GM21528 (cell line): ENCODE measurements around the gene CBLN3.

ENCODE experiments used
- ATAC-seq: cut with Tn5 transposase; IDR thresholded peaks from one replicate; pipeline ENCODE4 v1.9.1; 2021; ENCODE audit warnings: mild to moderate bottlenecking, moderate library complexity; ENCODE audit not compliant: unreplicated experiment, low FRiP score

The CBLN3 gene

GRCh38 chr14:24407608-24408325 is 21.7 kb downstream of the CBLN3 start:
- ATAC-seq, result no peak

DNA sequence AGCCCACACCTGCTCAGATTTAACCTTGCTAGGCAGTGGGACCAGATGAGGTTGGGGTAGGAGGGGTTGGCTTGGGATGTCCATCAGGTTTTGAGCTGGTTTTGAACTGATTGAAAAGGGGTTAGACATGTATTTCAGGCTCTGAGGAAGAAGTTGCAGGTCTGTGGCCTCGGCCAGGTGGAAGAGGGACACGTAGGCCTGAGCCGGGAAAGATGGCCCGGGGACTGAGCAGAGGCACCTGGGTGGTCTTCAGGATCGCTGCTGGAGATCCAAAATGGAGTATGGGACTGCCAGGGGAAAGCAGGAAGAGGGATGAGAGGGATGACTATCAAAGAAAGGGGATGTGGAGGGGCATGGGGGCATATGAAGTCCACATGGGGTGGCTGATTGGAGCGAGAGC is 23.1 kb downstream of the CBLN3 start:
- no peak for ATAC-seq

- no peak for ATAC-seq
Observed at GRCh38 chr14:24404814-24405213, 24.7 kb downstream of the CBLN3 start.

DNA sequence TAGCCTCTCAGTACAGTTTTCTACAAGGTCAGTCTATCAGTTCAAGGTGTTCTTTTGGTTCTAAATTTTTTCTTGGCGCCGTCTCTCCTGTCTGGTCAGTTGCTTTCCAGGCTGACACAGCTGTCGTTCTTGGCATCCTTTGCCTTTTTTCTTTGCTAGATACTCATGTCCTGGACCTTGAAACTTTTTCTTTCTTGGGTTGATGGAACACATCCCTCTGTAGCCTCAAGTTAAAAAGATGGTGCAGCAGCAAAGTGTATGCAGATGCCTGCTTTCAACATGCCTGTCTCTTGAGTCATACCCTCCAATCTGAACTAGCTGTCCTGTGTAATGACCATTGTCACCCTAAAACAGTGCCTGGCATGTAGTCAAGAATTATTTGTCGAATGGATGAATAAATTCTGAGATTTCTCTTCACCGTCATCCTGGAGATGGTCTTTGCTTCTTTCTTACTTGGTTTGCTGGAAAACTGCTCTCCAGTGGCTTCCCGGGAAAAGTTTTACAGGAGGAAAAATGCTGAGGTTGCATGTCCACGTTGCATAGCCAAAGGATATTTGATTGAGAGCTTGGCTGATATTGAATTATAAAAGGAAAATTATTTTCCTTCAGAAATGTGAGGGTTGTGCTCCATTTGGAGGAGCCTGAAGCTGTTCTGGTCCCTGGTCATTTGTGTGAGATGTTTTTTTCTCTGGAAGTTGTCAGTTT is 26.0 kb downstream of the CBLN3 start:
- ATAC-seq, result no peak

DNA sequence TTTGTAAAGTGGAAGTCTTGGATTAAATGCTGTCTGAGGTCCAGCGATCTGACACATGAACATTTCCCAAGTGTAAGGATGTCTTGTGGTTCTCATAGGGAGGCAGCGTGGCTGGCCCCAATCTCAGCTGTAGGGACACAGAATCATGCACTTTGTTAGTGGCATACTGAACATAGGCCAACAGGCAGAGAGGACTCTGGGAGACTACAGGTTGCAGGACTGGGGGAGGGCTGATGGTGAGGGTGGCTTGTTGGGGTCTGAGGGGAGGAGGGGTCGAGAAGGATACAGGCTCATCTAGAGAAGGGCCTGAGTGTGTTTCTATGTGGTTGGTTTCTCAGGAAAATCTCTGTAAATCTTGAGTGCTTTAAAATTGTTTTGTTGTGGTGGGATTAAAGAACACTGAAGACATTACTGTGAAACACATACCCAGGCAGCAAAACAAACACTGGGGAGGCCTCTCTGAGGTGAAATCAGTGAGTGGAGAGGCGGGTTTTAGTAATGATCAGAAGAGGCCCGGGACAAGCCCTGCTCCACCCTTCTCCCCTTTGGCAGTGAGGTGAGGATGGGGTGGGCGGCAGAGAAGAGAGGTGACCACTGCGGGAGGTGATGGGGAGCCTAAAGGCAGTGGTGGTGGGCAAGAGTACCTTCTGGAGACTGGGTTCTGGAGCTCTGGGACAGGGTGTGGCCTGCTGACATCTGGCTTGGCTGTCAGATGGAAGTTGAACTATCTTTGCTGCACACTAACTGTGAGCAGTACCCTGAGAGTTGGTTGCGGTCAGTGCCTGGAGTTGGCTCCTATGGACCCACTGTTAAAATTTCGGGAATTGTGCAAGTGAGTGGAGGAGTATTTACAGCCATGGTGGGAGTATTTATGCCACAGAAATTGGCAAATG is 27.4 kb downstream of the CBLN3 start:
- ATAC-seq, result no peak

- no peak for ATAC-seq
Observed at GRCh38 chr14:24399999-24400718, 29.3 kb downstream of the CBLN3 start.

- no peak for ATAC-seq
Observed at GRCh38 chr14:24399447-24399822, 30.0 kb downstream of the CBLN3 start.

GRCh38 chr14:24398653-24399446 is 30.6 kb downstream of the CBLN3 start, which contains the start of gene NYNRIN:
Gene NYNRIN (plus strand): TSS chr14:24399003. CDS start chr14:24399247, 244 bp downstream.
- no peak for ATAC-seq

GRCh38 chr14:24398293-24398652 is 31.2 kb downstream of the CBLN3 start:
- no peak for ATAC-seq

GRCh38 chr14:24397639-24398292 is 31.7 kb downstream of the CBLN3 start:
- no peak for ATAC-seq

DNA sequence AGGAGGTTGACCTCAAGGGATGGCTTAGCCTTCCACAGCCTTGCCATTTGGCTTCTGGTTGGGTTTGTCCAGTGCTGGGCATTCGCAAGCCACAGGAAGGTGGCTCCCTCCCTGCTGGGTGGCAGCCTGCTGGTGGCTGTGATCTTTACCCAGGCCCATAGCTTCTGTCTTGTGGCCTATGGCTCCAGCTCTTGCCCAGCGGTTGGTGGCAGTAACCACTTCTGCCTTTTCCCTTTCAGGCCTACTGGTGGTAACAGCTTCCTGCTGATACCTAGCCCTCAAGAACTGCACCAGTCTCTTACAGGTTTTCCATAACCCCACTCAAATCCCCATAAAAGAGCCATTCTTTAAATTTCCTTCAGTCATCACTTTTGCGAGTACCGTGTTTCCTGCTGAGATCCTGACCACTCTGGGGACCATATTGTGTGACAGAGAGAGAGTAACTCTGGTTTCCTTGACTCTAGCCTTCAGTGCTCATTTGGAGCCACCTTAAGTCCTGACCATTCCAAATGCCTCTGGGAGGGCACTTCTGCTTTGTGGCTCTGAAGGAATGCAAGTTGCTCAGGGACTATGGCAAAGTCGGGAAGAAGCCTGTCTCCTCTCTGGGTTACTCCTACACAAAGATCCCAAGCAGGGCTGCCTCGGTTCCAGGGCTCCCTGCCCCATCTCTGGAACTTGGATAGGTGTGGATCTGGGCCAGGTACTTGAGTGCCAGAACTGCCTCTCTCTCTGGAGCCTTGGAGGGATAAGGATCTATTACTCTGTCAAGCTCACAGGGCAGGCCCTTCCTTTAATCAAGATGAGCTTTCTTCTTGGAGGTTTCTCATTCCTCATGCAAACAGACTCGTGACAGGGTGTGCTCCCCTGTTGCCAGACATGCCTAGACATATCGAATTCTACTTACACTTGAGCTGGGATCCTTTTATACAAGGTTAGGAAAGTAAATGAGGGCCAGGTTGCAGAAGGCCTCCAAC is 33.6 kb downstream of the CBLN3 start:
- ATAC-seq, result no peak

GRCh38 chr14:24394275-24394674 is 35.2 kb downstream of the CBLN3 start:
- no peak for ATAC-seq

DNA sequence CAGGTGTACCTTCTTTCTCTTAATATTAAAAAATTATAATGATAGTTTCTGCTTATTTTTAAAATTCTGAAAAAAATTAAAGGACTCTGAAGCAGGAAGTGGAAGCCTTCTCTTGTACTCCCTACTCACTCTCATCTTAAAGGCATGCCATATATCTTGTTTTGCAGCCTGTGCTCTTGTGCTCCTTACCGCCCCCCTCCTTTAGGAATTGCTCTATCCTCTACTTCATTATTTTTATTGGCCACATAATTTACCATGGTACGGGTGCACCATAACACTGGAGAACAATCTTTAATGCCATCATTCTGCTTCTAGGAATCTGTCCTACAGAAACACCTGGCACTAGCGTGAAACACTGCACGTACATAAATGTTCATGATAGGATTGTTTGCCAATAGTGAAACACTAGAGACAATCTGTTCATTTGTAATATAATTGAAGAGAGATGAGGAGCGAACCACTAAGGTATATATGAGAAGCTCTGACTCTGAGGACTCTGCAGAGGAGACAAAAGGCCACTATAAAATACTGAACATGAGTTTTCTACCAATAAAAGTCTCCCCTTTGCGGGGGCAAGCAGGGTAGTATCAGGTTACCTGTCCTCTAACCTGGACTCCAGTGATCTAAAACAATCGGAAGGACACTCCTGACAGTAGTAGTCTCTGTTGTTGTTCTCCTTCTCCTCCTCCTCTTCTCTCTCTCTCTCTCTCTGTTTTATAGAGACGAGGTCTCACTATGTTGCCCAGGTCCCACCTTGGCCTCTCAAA is 37.0 kb downstream of the CBLN3 start:
- ATAC-seq, result no peak

DNA sequence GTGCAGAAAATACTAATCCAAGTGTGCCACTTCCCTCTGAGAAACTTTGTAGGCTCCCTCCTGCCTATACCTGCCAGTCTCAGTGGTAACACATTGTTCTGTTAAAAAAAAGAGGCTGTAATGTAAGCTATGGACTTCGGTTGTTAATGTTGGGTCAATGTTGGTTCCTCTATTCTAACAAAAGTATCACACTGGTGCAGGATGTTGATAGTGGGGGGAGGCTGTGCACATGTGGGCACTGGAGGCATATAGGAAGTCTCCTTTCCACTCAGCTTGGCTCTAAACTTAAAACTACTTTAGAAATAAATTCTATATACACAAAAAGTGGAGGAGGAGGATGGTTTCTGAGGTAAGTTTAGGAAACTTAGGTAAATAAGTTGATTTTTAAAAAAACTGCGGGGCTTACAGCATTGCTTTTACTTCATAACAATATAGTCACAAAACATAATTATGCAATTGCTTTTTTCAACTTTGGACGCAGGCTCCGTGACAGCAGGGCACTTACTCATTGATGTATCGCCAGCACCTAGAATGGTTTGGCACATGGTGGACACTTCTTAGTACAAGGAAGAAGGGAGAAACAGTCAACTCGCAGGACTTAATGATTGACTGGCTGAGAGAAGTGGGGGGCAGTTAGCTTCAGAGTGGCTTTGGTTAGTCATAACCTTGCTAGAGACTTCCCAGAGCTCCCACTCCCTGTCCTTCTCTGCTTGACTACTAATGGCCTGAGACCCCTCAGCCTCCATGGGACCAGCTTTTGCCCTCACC is 38.6 kb downstream of the CBLN3 start:
- ATAC-seq, result no peak

DNA sequence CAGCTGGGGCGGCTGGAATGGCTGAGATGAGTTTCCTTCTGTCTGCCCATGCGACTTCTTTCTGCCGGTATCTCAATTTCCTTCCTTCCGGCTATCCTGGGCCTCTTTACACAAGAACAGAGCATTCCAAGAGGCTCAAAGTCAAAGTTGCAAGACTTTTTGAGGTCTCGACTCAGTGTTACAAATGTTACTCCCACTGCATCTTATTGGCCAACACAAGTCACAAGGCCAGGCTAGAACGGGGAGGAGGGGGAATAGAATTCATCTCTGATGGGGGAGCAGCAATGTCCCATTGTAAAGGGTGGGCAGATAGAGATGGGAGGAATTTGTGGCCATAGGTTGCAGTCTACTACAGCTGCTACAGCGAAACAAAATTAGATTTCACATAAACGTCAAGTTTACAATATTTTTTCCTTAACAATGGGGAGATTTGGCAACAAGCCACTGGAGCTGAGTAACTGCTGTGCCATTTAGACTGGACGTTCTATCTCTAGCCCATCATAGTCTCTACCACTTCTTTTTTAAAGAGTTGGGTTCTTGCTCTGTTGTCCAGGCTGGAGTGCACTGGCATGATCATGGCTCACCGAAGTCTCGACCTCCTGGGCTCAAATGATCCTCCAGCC is 40.1 kb downstream of the CBLN3 start:
- ATAC-seq, result no peak

DNA sequence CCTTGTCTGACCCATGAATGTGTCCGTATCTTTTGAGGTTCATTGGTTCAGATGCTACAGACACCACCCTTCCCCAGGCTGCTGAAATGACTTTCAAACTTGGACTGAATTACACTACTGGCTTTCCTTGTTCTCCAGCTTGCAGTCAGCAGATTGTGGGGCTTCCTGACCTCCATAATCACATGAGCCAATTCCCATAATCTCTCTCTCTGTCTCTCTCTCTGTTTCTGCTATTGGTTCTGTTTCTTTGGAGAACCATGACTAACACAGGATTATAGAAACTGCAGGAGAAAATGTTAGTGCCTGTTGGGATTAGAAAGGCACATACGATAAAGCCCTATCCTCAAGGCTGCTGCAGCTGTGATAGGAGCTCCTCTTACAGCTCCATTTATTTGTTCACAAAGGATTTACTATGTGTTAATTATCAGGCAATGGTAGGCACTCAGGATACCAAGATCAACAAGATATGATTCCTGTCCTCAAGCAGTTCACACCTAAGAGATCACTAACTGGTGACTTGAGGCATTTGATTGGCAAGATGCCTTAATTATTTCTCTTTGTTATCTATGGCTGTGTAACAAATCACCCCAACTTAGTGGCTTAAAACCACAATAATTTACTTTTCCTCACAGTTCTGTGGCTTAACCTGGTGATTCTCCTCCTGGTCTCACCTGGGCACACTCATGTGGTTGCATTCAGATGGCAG is 40.8 kb downstream of the CBLN3 start:
- ATAC-seq, result no peak
